ENCODE measurements around the gene ATP10A.

- TF ChIP-seq, protein P1, sequence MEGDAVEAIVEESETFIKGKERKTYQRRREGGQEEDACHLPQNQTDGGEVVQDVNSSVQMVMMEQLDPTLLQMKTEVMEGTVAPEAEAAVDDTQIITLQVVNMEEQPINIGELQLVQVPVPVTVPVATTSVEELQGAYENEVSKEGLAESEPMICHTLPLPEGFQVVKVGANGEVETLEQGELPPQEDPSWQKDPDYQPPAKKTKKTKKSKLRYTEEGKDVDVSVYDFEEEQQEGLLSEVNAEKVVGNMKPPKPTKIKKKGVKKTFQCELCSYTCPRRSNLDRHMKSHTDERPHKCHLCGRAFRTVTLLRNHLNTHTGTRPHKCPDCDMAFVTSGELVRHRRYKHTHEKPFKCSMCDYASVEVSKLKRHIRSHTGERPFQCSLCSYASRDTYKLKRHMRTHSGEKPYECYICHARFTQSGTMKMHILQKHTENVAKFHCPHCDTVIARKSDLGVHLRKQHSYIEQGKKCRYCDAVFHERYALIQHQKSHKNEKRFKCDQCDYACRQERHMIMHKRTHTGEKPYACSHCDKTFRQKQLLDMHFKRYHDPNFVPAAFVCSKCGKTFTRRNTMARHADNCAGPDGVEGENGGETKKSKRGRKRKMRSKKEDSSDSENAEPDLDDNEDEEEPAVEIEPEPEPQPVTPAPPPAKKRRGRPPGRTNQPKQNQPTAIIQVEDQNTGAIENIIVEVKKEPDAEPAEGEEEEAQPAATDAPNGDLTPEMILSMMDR (IDR thresholded peaks at IDR 0.05) = no peak
- TF ChIP-seq POLR2A (IDR thresholded peaks at IDR 0.05) (no peak), EP300 (IDR thresholded peaks at IDR 0.05) (no peak)
Measured at GRCh38 chr15:25665913-25666312, 197.2 kb downstream of the ATP10A start.

Data from stomach (tissue), 4 donors.